HG02610 (cell line): Measurements from ENCODE around the gene ERCC8.
A peak's percentile ranks its signal among the peaks of the same experiment; 100 is the strongest.

Experiments used
- ATAC-seq: cut with Tn5 transposase; IDR thresholded peaks from one replicate; pipeline ENCODE4 v1.9.1; 2021; ENCODE audit warnings: mild to moderate bottlenecking, moderate library complexity; ENCODE audit not compliant: unreplicated experiment

Gene ERCC8

GRCh38 chr5:60842871-60843385, 101.9 kb downstream of the ERCC8 start:
- ATAC-seq = no peak

GRCh38 chr5:60841361-60841760, 103.5 kb downstream of the ERCC8 start:
- no peak for ATAC-seq

DNA sequence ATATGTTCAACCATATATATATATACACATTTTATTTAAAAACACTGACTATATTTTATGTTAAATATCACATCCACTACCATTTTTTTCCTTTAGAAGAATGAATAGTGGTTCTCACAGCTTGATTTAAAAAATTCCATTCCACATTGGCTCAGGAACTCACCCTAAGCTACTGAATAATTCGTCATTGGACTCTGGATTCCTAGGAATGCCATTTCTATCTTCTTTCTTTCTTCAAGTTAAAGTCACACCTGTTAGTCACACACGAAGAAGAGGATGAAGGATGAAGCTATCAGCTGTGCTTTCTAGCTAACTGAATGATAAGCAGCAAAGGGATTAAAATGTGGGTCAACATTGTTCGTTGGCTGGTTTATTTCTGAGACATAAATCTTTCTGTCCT, 108.7 kb downstream of the ERCC8 start:
- no peak for ATAC-seq

DNA sequence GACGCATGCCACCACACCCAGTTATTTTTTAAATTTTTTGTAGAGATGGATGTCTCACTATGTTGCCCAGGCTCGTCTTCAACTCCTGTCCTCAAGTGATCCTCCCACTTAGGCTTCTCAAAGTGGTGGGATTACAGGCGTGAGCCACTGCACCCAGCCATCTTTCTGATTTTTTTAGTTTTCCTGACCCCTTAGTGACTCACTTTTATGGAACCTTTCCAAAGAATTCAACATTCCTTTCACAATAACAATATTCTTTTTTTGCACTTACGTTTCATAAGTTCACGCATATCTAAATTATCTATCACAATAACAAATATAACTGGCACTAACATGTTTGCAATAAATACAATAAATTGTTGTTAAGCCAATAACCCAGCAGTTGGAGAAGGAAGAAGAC, 109.3 kb downstream of the ERCC8 start:
- ATAC-seq = no peak

- no peak for ATAC-seq
Measured at GRCh38 chr5:60833520-60833919, 111.3 kb downstream of the ERCC8 start.

DNA sequence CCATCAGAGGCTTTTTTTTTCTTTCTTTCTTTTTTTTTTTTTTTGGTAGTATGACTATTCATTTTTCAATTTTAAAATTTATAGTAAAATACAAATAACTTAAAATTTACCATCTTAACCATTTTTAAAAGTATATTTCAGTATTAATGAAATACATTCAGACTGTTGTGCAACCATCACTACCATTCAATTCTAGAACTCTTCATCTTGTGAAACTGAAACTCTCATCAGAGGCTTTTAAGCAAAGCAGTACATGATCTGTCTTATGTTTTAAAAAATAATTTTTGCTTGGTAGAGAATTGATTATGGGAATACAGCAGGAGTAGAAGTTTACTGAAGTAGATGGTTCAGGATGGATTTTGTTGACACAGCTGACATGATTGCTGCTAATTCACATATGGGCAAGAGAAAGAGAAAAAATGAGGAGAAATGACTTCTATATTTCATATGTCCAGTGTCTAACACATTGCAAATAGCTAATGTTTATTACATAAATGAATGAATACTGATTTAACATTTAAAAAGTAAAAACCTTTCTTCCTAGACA, 114.2 kb downstream of the ERCC8 start:
- ATAC-seq = peak; percentile 50

DNA sequence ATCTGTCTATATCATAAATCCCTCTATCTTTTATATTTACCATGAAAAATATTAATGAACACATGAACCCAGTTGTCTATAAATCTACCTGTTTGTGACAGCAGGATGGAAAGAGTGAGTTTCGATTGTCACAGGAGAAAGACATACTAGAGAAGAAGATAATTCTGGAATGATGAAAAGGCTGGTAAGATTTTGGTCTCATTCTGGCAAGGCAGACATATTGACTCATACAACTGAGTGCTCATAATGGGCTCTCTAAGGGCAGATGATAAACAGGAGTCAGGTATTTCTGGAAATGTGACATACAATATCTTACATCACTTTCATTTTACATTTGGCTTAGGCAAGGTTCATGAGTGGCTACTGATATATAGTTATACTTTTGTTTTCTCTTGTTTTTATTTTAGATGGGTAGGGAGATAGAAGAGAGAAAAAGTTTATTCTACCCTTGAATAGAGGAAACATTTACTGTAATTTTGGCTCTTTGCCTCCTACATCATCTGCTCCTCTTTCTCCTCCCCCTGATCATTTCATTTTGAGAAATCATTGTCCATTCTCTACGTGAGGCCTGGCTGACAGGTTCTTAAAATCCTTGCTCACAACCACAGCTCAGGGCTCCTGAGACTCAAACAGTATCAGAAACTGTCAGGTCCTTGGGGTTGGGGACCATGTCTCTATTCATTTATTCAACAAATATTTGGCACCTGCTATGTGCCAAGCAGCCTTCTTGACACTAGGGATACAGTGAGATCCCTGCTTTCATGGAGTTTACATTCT, 115.2 kb downstream of the ERCC8 start:
- ATAC-seq = peak; percentile 40

GRCh38 chr5:60827201-60827600, 117.7 kb downstream of the ERCC8 start:
- no peak for ATAC-seq

DNA sequence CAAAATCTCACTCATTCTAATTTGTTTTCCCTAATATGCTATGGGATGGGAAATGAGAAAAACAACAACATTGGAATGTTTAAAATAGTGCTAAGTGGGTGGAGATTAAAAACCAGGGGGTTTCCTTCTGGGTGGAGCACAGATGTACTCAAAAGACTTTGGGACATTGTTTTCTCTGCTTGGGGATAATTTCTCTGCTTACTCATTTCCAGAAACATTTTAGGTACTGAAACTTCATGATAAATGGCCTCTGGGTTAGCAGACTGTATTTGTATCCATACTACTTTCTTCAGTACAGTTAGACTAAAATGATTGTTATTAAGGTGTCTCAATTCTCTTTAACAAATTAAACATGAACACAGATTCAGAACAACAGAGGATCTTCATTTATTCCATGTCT, 118.2 kb downstream of the ERCC8 start:
- peak; percentile 82 for ATAC-seq
